D721Med (cell line): ENCODE measurements around the gene CLRN1.

Experiments used
- DNase-seq: peaks from one replicate; pipeline ENCODE4 v3.0.0; 2011; ENCODE audit warnings: low spot score; ENCODE audit not compliant: insufficient read length
- FAIRE-seq: peaks from 2 replicates; lab custom pipeline; 2011; peaks lifted over from hg19 to GRCh38; lab: Jason Lieb, UNC
- CTCF ChIP-seq: IDR thresholded peaks from 2 replicates; pipeline ENCODE4 v1.5.1; 2012; ENCODE audit warnings: mild to moderate bottlenecking, control low read depth; ENCODE audit not compliant: insufficient read depth; ENCODE audit errors: missing control alignments

Gene CLRN1

DNA sequence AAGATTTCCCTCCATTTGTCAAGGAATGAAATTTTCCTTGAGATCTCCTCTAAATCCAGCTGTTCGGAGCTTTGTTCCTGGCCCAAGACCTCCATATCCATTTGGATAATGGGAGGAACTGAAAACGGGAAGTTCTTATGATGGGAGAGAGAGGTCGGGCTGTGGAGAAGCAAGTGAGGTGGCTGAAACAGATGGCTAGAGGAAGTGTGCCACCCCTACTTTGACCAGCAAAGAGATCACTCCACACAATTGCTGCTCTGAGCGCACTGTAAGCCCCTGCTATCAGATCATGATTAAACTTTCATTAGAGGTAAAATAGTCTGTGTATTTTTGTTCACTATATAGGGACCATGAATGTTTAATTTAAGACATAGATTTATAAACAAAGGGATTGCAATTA, 67.2 kb downstream of the CLRN1 start, which contains the start of gene MINDY4B:
Gene MINDY4B, minus strand, starts transcription at position 101 of the 400 bp plus-strand sequence. Its CDS starts 0 bp downstream, at position 101.
- TF ChIP-seq CTCF = no peak
- DNase-seq (no peak), FAIRE-seq (no peak)

DNA sequence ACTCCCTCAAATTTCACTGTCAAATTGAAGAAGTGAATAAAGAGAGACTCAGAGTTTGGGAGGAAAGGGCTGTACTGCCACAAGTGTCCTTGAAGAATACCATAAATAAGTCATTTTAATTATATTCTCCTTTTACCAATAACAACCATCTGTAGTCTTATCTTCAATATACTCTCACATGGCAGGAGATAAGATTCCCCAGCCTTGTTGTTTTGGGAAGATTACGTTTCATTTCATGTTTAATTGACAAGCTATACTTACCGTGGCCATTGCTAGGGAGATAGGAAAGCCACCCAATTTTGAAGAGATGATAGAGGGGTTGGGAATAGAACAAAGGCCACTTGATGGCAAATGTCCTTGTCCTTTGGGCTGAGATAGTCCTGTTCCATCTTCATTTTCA, 69.5 kb downstream of the CLRN1 start:
- no peak for TF ChIP-seq CTCF
- DNase-seq (no peak), FAIRE-seq (no peak)

GRCh38 chr3:150901793-150902192, 70.7 kb downstream of the CLRN1 start:
- no peak for TF ChIP-seq CTCF
- FAIRE-seq = no peak

DNA sequence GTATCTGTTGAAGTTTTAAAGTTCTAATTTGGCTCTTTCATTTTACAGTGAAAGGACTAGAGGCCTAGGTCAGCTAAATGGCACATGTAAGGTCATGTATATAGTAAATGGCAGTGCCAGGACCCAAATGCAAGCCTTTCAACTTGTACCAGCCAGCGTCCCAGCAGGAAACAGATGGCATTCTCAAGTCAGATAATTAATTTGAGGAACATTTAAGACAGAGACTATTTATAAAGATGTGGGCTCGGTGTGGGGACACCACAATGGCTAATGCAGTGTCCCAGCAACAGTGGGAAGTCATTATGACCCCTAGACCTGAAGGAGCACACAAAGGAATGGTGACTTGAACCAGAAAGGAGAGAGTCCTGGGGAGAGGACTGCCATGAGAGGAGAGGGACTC, 73.4 kb downstream of the CLRN1 start:
- DNase-seq = no peak
- no peak for TF ChIP-seq CTCF
- no peak for FAIRE-seq

More at GRCh38 chr3:150901793-150902192, 70.7 kb downstream of the CLRN1 start:
- no peak for DNase-seq

DNA sequence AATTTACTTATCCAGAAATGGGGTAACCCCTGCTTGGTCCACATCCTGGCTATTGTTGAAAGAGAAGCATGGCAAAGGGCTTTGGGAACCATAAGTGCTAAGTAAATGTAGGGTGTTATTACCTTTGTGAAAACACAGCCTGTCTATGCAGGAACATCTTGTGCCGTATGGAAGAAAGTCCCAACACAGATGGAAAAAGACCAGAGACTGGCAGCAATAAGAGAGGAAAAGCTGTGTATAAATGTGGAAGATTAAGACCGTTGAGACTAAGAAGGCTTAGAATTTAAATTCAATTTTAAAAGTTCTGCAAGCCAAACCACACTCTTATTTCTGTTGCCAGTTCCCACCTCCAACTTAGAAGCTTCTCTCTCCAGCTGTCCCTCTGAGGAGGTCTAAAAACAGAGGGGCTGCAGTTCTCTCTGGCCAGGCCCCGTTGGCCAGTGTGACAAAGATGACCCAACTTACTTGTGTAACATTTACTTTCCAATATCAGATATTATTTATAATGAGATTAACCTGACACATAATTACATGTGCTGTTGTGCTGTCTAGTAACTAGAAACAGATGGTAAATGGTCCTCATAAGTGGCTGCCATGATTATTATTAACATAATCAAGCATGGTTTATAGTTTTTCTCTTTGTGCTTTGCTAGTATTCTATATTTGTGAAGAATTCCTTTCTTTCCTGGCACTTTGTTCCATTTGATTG, 74.3 kb downstream of the CLRN1 start:
- no peak for TF ChIP-seq CTCF
- no peak for DNase-seq
- no peak for FAIRE-seq

- no peak for FAIRE-seq
- no peak for DNase-seq
- TF ChIP-seq CTCF = no peak
Observed at GRCh38 chr3:150897592-150897991, 74.9 kb downstream of the CLRN1 start.

- FAIRE-seq (no peak), DNase-seq (no peak)
- no peak for TF ChIP-seq CTCF
Observed at GRCh38 chr3:150890831-150891230, 81.7 kb downstream of the CLRN1 start.
